ENCODE data around the gene GRAMD1A.

DNA sequence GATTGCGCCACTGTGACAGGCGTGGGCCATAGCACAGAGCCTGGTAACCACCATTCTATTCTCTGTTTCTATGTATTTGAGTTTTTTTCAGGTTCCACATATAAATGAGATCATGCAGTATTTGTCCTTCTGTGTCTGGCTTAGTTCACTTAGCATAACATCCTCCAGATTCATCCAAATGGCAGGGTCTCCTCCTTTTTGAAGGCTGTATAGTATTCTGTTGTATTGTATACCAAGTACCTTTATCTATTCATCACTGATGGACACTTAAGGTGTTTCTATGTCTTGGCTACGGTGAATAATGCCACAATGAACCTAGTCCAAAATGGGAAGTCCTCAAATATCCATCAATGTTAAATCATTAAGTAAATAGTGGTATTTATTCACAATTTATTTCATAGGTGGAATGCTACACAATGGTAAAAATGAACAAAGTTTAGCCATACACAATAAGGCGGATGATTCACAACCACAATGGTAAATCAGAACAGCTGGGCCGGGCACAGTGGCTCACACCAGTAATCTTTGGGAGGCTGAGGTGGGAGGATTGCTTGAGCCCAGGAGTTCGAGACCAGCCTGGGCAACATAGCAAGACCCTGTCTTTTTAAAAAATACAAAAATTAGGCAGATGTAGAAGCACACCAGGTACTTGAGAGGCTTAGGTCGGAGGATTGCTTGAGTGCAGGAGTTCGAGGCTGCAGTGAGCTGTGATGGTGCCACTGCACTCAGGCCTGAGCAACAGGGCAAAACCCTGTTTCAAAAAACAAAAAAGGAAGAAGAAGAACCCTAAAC is 8.4 kb upstream of the GRAMD1A start:
- no peak for TF ChIP-seq JUND (IDR thresholded peaks at IDR 0.05)
- TF ChIP-seq YY1 (IDR thresholded peaks at IDR 0.05; ENCODE audit: extremely low read depth, insufficient replicate concordance, low read depth, low read length), result no peak
- TF ChIP-seq EZH2 (IDR thresholded peaks at IDR 0.05), result no peak
- TF ChIP-seq, protein P1, sequence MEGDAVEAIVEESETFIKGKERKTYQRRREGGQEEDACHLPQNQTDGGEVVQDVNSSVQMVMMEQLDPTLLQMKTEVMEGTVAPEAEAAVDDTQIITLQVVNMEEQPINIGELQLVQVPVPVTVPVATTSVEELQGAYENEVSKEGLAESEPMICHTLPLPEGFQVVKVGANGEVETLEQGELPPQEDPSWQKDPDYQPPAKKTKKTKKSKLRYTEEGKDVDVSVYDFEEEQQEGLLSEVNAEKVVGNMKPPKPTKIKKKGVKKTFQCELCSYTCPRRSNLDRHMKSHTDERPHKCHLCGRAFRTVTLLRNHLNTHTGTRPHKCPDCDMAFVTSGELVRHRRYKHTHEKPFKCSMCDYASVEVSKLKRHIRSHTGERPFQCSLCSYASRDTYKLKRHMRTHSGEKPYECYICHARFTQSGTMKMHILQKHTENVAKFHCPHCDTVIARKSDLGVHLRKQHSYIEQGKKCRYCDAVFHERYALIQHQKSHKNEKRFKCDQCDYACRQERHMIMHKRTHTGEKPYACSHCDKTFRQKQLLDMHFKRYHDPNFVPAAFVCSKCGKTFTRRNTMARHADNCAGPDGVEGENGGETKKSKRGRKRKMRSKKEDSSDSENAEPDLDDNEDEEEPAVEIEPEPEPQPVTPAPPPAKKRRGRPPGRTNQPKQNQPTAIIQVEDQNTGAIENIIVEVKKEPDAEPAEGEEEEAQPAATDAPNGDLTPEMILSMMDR (IDR thresholded peaks at IDR 0.05 in 2 of 3, conservative IDR thresholded peaks at IDR 0.05 in 1 of 3; ENCODE audit: borderline replicate concordance in 1 of 3, insufficient read depth in 1 of 3, low read depth in 2 of 3, low read length in 2 of 3), result no peak
- no peak for TF ChIP-seq POLR2AphosphoS5 (IDR thresholded peaks at IDR 0.05; ENCODE audit: low read depth, low read length)
- no peak for TF ChIP-seq SRF (IDR thresholded peaks at IDR 0.05; ENCODE audit: low read depth)
- TF ChIP-seq, protein P2, sequence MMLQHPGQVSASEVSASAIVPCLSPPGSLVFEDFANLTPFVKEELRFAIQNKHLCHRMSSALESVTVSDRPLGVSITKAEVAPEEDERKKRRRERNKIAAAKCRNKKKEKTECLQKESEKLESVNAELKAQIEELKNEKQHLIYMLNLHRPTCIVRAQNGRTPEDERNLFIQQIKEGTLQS (IDR thresholded peaks at IDR 0.05), result no peak
- no peak for TF ChIP-seq RAD21 (IDR thresholded peaks at IDR 0.05; ENCODE audit: low read depth)
- no peak for TF ChIP-seq ZNF274 (IDR thresholded peaks at IDR 0.05; ENCODE audit: low read depth, low read length)
- TF ChIP-seq POLR2A (IDR thresholded peaks at IDR 0.05; ENCODE audit: borderline replicate concordance, extremely low read depth, insufficient read depth, insufficient read length), result no peak
- TF ChIP-seq, protein P3, sequence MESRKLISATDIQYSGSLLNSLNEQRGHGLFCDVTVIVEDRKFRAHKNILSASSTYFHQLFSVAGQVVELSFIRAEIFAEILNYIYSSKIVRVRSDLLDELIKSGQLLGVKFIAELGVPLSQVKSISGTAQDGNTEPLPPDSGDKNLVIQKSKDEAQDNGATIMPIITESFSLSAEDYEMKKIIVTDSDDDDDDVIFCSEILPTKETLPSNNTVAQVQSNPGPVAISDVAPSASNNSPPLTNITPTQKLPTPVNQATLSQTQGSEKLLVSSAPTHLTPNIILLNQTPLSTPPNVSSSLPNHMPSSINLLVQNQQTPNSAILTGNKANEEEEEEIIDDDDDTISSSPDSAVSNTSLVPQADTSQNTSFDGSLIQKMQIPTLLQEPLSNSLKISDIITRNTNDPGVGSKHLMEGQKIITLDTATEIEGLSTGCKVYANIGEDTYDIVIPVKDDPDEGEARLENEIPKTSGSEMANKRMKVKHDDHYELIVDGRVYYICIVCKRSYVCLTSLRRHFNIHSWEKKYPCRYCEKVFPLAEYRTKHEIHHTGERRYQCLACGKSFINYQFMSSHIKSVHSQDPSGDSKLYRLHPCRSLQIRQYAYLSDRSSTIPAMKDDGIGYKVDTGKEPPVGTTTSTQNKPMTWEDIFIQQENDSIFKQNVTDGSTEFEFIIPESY (IDR thresholded peaks at IDR 0.05; ENCODE audit: extremely low read depth, insufficient replicate concordance, low read length), result no peak
- TF ChIP-seq FOSL1 (IDR thresholded peaks at IDR 0.05; ENCODE audit: low read depth), result no peak
- no peak for TF ChIP-seq TCF7L2 (IDR thresholded peaks at IDR 0.05; ENCODE audit: borderline replicate concordance, extremely low read depth, insufficient read depth, insufficient read length)
- no peak for TF ChIP-seq EZH2phosphoT487 (IDR thresholded peaks at IDR 0.05; ENCODE audit: borderline replicate concordance)
